Measurements from ENCODE around the gene ZNF236.

DNA sequence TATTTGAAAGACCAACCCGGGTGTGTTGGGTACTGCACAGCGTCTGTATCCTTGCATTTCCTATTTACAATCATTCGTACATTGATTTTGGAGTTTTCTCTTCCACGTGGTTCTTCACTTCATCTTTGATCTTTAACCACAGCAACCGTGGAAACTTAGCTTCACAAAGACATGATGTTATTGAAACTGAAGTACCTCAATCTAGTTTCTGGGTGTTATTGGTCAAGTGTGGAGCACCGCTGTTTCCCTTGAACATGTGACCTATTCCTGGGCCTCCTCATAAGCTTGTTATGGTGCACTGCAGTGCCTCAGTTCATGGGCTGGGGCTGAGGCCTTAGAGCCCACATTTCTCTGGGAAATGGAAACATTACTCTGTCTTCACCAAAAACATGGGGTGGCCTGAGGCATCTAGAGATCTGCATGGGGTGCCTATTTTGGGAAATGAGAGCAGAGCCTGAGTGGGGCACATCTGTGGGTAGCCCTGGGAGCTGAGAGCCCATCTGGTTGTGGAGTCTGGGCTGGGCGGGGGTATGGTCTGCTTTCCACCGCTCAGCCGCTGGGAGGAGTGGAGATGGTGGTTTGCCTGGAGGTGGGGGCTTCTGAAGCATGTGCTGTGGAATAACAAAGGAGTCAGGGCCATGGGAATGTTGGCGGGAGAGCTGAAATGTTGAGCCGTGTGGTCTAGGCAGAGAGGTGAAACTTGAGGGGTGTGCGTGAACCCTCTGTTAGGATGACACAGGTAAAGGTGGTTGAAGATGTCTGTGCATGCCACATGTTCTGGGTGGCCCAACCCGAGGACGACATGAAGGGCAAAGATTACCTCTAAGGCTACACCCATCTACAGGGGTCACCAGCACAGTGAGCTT is 37.4 kb downstream of the ZNF236 start:
- TF ChIP-seq CTCF (IDR thresholded peaks at IDR 0.05) (no peak), POLR2A (IDR thresholded peaks at IDR 0.05) (no peak)
